ENCODE measurements around the gene WDR88. TPM values are rescaled to one million over a fixed set of nuclear protein-coding genes. Genes with fewer than 3 reads are reported as not detected.

WDR88 gene
- polyA plus RNA-seq, 1 donor (not counting 4 experiments of a cell fraction or from before 2014, with no cell fraction given) = not detected

DNA sequence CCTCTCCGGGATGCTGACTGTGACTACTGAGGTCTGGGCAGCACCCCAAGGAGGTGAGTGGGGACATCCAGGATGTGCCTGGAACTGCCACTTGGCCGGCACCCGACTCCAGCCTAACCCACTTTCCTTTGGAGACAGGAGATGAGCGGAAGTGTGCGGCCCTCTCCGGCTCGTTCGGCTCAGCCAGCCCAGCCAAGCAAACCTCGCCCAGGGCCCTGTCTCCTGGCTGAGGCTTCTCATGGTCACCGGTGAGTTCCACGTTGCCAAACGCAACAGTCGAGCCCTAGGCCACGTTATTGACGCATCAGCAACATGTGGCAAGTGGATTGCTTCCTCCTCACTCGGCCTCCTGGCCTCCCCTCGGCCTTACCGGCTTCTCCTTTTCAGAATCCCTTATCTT lies 88.2 kb downstream of the WDR88 start:
- dilution Hi-C loops (cut with MboI; ENCODE audit: extremely low pct_ligation_motif_present, low sequenced_read_pairs) = no loop called here

DNA sequence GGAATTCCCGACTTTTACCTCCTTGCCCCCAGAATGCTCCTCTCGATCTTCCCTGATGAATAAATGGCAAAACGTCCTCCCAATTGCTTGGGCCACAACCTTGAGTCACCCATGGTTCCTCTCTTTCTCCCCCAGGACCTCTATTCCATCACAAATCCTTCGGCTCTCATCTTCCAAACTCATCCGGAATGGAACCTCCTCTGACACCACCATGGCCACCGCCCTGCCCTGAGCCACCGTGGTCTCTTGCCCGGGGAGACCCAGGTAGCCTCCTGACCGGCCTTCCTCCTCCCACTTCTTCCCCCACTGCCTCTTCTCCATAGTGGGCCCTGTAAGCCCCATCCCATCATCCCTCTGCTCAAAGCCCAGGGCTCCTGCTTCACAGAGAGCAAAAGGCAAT lies 88.8 kb downstream of the WDR88 start:
- FAIRE-seq (no peak), DNase-seq (ENCODE audit: low read depth, low spot score) (no peak)
- dilution Hi-C loops (cut with MboI; ENCODE audit: extremely low pct_ligation_motif_present, low sequenced_read_pairs) = no loop called here
- Histone ChIP-seq H3K27me3 (ENCODE audit: control insufficient read depth, extremely low read depth, insufficient read depth, low read length) (peaks cover 27% of the 10 kb centered on the region), H2AFZ (ENCODE audit: control insufficient read depth, low read length) (no peak overlapping the region), H3K9ac (ENCODE audit: control insufficient read depth, extremely low read depth, insufficient read depth, low read length) (no peak overlapping the region), H3K79me2 (ENCODE audit: control insufficient read depth, insufficient read depth, low read length) (no peaks in the 10 kb centered on the region), H4K20me1 (ENCODE audit: control insufficient read depth, extremely low read depth, insufficient read depth, low read length) (no peaks in the 10 kb centered on the region), H3K4me3 (ENCODE audit: control insufficient read depth in 2 of 3, extremely low read depth in 1 of 3, insufficient read depth in 2 of 3, low read depth in 1 of 3, low read length in 3 of 3) (no peak overlapping the region), H3K27ac (ENCODE audit: control insufficient read depth, insufficient read depth, low read length) (no peak overlapping the region), H3K4me2 (ENCODE audit: control insufficient read depth, extremely low read depth, insufficient read depth, low read depth, low read length) (no peak overlapping the region), H3K9me3 (ENCODE audit: control insufficient read depth, low read depth, low read length) (no peaks in the 10 kb centered on the region), H3K4me1 (ENCODE audit: control insufficient read depth, extremely low read depth, insufficient read depth, low read length) (no peaks in the 10 kb centered on the region), H3K36me3 (ENCODE audit: control insufficient read depth in 2 of 2, extremely low read depth in 1 of 2, insufficient read depth in 2 of 2, low read length in 2 of 2) (no peaks in the 10 kb centered on the region), H3K9me1 (ENCODE audit: control insufficient read depth, extremely low read depth, insufficient read depth, low read length) (no peaks in the 10 kb centered on the region)
- no peak for TF ChIP-seq EZH2 (IDR thresholded peaks at IDR 0.05; ENCODE audit: low read length)
- TF ChIP-seq, protein P1, sequence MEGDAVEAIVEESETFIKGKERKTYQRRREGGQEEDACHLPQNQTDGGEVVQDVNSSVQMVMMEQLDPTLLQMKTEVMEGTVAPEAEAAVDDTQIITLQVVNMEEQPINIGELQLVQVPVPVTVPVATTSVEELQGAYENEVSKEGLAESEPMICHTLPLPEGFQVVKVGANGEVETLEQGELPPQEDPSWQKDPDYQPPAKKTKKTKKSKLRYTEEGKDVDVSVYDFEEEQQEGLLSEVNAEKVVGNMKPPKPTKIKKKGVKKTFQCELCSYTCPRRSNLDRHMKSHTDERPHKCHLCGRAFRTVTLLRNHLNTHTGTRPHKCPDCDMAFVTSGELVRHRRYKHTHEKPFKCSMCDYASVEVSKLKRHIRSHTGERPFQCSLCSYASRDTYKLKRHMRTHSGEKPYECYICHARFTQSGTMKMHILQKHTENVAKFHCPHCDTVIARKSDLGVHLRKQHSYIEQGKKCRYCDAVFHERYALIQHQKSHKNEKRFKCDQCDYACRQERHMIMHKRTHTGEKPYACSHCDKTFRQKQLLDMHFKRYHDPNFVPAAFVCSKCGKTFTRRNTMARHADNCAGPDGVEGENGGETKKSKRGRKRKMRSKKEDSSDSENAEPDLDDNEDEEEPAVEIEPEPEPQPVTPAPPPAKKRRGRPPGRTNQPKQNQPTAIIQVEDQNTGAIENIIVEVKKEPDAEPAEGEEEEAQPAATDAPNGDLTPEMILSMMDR (optimal IDR thresholded peaks at IDR 0.05 in 1 of 3, IDR thresholded peaks at IDR 0.05 in 1 of 3, conservative IDR thresholded peaks at IDR 0.05 in 1 of 3; ENCODE audit: extremely low read depth in 1 of 3, insufficient read depth in 2 of 3, low read length in 3 of 3) = no peak

More for the DNA sequence above, 88.2 kb downstream of the WDR88 start:
- DNase-seq (ENCODE audit: low read depth, low spot score) (no peak), FAIRE-seq (no peak)
- Histone ChIP-seq H3K27me3 (ENCODE audit: control insufficient read depth, extremely low read depth, insufficient read depth, low read length) (peaks cover 22% of the 10 kb centered on the region), H3K36me3 (ENCODE audit: control insufficient read depth in 2 of 2, extremely low read depth in 1 of 2, insufficient read depth in 2 of 2, low read length in 2 of 2) (no peaks in the 10 kb centered on the region), H4K20me1 (ENCODE audit: control insufficient read depth, extremely low read depth, insufficient read depth, low read length) (no peaks in the 10 kb centered on the region), H3K9me1 (ENCODE audit: control insufficient read depth, extremely low read depth, insufficient read depth, low read length) (no peaks in the 10 kb centered on the region), H3K9ac (ENCODE audit: control insufficient read depth, extremely low read depth, insufficient read depth, low read length) (no peak overlapping the region), H3K4me1 (ENCODE audit: control insufficient read depth, extremely low read depth, insufficient read depth, low read length) (no peaks in the 10 kb centered on the region), H3K79me2 (ENCODE audit: control insufficient read depth, insufficient read depth, low read length) (no peaks in the 10 kb centered on the region), H2AFZ (ENCODE audit: control insufficient read depth, low read length) (no peak overlapping the region), H3K4me3 (ENCODE audit: control insufficient read depth in 2 of 3, extremely low read depth in 1 of 3, insufficient read depth in 2 of 3, low read depth in 1 of 3, low read length in 3 of 3) (no peak overlapping the region), H3K27ac (ENCODE audit: control insufficient read depth, insufficient read depth, low read length) (no peak overlapping the region), H3K9me3 (ENCODE audit: control insufficient read depth, low read depth, low read length) (no peaks in the 10 kb centered on the region), H3K4me2 (ENCODE audit: control insufficient read depth, extremely low read depth, insufficient read depth, low read depth, low read length) (no peak overlapping the region)
- TF ChIP-seq, protein P1 (optimal IDR thresholded peaks at IDR 0.05 in 1 of 3, IDR thresholded peaks at IDR 0.05 in 1 of 3, conservative IDR thresholded peaks at IDR 0.05 in 1 of 3; ENCODE audit: extremely low read depth in 1 of 3, insufficient read depth in 2 of 3, low read length in 3 of 3) = no peak
- no peak for TF ChIP-seq EZH2 (IDR thresholded peaks at IDR 0.05; ENCODE audit: low read length)

Measured in keratinocyte (primary cell).